Right renal pelvis (tissue), 4 donors: ENCODE measurements around the gene COL5A1. TPM values are rescaled to one million over a fixed set of nuclear protein-coding genes. Genes with fewer than 3 reads are reported as not detected.

Source experiments
- DNase-seq, 4 donors: peaks; one replicate each; pipeline ENCODE4 v3.0.0-alpha.2; 2013; ENCODE audit warnings: low read depth in 4 of 4, low spot score in 3 of 4, missing footprints in 1 of 4
- polyA plus RNA-seq, 4 donors: library from polyadenylated mRNA; unstranded; fragments of 120-200 nt; gene quantifications; one replicate each; pipeline ENCODE4 v1.2.1, GENCODE V29; 2013; ENCODE audit not compliant: insufficient read length in 4 of 4

COL5A1 gene
- polyA plus RNA-seq, 4 donors: 99.9 to 133 (median 101) TPM

GRCh38 chr9:134722120-134722701, 80.6 kb downstream of the COL5A1 start:
- DNase-seq: no peak

GRCh38 chr9:134723037-134723436, 81.4 kb downstream of the COL5A1 start:
- no peak for DNase-seq

- no peak for DNase-seq
Observed at GRCh38 chr9:134723491-134724190, 82.0 kb downstream of the COL5A1 start.

DNA sequence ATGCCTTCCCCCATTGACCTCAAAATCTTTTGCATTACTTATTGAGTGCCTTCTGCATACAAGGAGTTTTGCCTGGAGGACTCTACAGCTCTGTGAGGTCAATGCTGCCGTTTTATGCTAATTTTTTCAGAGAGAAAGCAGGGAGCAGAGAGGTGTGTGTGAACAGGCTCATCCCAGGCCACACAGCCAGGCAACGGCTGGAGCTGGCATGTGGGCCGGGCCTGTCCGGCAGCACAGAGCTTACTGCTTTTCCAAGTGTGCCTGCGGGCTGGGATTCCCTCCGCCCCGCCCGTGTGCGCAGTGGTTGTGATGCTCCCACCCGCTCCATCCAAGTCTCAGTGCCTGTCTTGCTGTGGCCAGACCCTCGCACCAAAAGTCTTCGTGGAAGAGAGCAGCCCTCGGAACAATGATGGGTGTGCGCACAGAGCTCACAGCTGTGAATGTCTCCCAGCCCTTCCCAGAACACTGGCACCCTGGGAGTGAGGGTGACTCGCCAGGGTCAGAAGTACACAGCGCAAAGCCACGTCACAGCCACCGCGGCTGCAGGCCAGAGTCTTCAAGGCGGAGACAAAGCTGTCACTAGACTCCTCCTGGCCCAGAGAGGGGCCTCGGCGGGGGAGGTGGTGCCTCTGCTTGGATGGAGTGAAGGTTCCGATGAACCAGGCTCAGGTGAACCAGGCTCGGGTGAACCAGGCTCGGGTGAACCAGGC, 82.8 kb downstream of the COL5A1 start:
- no peak for DNase-seq

DNA sequence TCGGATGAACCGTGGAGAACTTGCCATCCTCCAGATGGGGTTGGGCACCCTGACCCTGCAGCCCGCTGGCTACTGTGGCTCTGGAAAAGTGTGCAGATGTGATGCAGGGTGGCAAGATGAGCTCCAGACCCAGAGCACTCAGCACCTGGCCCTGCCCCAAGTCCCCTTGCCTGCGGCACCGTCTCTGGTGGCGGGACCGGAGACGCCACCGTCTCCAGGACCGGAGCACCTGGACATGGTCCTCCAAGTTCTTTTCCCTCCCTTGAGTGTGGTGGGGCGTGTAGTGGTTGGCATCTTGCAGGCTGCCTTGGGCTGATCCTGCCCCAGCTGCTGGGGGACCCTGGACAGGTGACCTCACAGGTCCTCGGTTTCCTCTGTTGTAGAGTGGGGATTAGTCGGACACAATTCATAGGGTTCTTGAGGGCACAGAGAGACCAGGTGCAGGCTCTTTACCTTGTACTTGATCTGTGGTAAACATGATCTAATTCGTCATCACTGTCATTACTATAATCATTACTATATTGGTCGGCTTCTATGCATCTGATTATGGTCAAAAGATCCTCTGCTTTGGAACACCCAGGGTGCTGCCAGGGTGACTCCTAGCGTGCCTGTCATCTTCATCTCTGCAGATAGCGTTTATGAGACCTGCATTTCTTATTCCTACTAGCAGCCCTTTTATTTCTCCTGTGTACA, 83.5 kb downstream of the COL5A1 start:
- DNase-seq: no peak

- DNase-seq: no peak
Observed at GRCh38 chr9:134725605-134725940, 84.0 kb downstream of the COL5A1 start.

DNA sequence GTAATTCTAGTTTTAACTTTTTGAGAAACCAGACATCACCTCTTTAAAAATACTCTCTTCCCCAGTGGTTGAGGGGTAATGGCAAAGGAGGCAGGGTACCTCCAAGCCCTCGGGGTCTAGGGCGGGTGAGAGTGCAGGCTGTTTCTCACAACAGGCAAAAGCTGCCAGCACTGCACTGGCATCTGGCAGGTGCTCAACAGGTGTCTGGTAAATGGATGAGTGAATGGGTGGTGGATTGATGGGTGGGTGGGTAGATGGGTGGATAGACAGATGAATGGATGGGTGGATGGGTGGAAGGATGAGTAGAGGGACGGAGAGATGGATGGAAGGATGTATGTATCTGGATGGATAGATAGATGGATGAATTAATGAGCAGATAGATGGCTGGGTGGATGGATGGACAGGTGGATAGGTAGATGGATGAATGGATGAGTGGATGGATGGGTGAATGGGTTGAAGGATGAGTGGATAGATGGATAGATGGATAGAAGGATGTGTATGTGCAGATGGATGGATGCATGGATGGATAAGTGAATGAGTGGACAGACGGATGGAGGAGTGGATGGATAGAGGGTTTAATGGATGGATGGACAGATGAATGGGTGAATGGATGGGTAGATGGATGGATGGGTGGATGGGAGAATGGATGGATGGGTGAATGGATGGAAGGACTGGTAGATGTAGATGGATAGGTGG, 84.6 kb downstream of the COL5A1 start:
- DNase-seq: no peak

DNA sequence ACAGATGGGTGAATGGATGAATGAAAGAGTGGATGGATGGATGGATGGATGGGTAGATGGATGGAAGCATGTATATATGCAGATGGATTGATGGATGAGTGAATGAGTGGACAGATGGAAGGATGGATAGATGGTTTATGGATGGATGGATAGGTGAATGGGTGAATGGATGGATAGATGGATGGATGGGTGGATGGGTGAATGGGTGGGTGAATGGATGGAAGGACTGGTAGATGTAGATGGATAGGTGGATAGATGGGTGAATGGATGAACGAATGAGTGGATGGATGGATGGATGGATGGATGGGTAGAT, 85.1 kb downstream of the COL5A1 start:
- no peak for DNase-seq

GRCh38 chr9:134728021-134728795, 86.6 kb downstream of the COL5A1 start:
- no peak for DNase-seq

DNA sequence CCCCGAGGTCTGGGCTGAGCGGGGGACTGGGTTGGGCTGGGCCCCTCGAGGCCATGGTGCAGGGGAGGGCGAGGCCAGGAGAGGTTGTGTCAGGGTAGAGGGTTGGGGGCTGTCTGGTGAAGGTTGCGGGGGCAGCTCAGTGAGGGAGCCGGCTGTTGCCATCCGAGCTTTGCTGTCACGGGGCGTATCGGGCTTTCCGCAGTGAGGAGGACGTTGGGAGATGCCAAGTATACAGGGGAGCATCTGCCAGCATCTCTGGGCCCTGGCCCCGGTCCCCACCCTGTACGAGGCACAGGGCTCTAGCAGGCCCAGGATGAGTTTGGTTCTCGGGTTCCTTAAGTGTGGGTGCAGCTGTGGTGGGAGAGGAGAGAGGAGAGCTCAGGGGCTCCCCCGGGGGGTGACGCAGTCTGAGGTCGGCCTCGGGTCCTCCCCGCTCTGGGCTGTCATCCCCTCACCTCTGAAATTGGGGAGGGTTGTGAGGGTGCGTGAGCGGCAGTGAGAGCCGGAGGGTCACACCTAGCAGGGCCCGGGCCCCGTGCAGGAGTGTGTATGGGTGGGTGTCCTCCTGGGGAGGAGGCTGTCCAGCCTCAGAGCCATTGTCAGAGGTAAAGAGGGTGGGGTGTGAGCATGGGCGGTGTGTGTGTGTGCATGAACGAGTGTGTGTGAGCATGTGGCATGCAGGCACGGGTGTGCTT, 87.3 kb downstream of the COL5A1 start:
- DNase-seq: no peak

DNA sequence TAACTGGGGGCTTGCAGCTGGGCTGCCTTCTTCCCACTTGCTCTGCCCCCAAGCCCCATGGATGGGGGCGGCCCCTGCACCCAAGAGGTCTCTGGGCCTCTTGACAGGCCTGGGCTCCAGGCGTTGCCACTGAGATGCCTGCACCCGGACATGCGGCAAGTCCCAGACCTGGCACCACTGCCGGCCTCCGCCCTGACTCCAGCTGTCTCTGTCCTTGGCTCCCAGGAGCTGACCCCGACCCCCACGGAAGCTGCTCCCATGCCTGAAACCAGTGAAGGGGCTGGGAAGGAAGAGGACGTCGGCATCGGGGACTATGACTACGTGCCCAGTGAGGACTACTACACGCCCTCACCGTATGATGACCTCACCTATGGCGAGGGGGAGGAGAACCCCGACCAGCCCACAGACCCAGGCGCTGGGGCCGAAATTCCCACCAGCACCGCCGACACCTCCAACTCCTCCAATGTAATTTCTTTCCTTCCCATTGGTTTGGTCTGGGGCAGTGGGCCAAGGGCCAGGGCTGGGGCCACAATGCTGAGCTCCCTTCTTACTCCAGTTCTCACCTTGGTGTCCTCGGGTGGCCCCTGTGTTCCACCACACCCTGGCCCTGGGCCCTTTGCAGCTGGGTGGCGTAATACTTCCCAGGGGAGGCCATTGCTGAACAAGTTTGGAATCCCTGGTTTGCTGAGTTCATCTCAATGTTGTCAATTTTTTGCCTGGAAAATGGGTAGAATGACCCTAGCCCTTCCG, 88.6 kb downstream of the COL5A1 start:
- no peak for DNase-seq

- no peak for DNase-seq
Observed at GRCh38 chr9:134730761-134731496, 89.3 kb downstream of the COL5A1 start.

DNA sequence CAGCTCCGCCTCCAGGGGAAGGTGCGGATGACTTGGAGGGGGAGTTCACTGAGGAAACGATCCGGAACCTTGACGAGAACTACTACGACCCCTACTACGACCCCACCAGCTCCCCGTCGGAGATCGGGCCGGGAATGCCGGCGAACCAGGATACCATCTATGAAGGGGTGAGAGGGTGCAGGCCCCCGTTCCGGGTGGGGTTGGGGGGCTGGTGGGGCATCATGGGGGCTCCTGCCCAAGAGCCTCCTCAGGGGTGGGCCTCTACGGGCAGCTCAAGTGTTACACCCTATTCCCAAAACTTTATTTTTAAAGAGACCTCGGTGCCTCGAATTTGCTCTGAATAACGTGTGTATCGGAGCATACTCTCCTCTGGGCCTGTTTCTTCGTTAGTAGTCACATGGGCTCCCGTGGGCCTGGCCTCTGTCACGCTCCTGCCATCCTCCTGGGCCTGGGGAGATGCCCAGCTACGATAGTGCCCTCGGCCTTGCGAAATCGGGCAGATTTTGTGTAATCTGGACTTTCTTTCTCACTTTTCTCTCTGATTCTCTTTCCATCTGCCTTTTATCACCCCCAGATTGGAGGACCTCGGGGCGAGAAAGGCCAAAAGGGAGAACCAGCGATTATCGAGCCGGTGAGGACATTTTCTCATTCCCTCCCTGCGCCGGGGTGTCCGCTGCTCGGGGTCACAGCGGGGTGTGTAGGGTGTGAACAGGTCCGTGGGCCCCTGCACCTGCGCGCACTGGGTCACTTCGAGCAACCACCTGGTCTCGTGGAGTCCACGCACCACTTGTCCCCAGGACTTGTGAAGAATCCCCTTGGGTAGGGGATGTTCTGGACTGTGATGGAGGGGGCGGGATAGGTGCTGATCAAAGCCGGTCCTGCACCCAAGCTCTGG, 90.1 kb downstream of the COL5A1 start:
- no peak for DNase-seq

- no peak for DNase-seq
Observed at GRCh38 chr9:134732392-134733110, 90.9 kb downstream of the COL5A1 start.

GRCh38 chr9:134733480-134734232, 92.1 kb downstream of the COL5A1 start:
- DNase-seq: no peak

DNA sequence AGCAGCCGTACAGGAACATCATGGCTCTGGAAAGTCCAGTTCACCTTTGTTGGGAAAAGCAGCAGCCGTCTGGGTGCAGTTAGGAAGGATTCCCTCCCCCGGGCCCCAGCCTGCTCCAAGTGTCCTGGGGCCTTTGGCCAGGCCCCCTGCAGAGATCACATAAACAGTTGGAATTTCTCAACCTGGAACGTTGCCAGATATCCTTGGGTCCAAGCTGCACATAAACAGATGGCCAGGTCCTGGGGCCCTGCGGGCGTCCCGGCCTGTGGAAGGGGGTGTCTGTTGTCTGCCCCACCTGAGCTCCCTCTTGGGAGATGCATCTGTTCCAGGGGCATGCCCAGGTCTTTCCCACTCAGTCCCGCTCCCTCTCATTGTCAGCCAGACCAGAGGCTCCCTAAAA, 92.7 kb downstream of the COL5A1 start:
- DNase-seq: peak in 3 of 4 donors; percentile 20 to 30 (median 24)
